ENCODE measurements around the gene DCC. TPM values are rescaled to one million over a fixed set of nuclear protein-coding genes. Genes with fewer than 3 reads are reported as not detected.

DCC gene
- total and polyA plus RNA-seq, 2 of the 8 experiments (the other 6 are each of a cell fraction or from before 2014, with no cell fraction given): 0.14 to 1.4 TPM

- TF ChIP-seq CHD7 (IDR thresholded peaks at IDR 0.05; ENCODE audit: insufficient replicate concordance, low read length) (no peak), SIN3A (conservative IDR thresholded peaks at IDR 0.05 in 1 of 2, IDR thresholded peaks at IDR 0.05 in 1 of 2; ENCODE audit: low read depth in 1 of 2, low read length in 2 of 2) (no peak), ATF3 (IDR thresholded peaks at IDR 0.05; ENCODE audit: insufficient read depth, low read depth, low read length) (no peak), SIX5 (IDR thresholded peaks at IDR 0.05; ENCODE audit: low read depth, low read length) (no peak), TAF7 (optimal IDR thresholded peaks at IDR 0.05; ENCODE audit: borderline replicate concordance, low read depth, low read length) (no peak), KDM1A (IDR thresholded peaks at IDR 0.05; ENCODE audit: borderline replicate concordance, low read length) (no peak), CTBP2 (IDR thresholded peaks at IDR 0.05; ENCODE audit: borderline replicate concordance, insufficient read depth, insufficient read length, low read length) (no peak), EZH2 (IDR thresholded peaks at IDR 0.05; ENCODE audit: low read depth, low read length, severe bottlenecking) (no peak)
Measured at GRCh38 chr18:52345428-52345827, 5.4 kb downstream of the DCC start (continued).

All from H1 (cell line).